Globus pallidus (tissue), 1 donor: ENCODE results near the gene PIR.
A peak's percentile ranks its signal among the peaks of the same experiment; 100 is the strongest.

Source experiments
- DNase-seq: peaks from one replicate; pipeline ENCODE4 v3.0.0-alpha.2; 2015; ENCODE audit warnings: low spot score

The PIR gene

DNA sequence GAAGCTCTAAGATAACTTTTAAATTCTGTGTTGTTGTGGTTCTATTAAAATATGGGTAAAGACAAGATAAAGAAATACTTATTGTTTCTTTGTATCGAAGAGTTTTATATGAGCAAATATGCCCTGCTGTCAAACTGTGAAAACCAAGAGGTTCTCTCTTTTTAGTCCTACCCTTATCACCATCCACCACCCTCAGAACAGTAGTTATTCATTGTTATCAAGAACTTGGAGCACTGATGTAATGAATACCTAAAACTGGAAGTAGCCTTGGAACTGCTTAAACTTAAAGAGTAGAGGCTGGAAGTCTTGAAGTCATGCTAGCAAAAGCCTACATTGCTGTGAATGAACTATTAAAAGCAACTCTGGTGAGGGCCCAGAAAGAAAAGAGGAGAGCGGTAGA, 9.2 kb downstream of the PIR start:
- DNase-seq: no peak

DNA sequence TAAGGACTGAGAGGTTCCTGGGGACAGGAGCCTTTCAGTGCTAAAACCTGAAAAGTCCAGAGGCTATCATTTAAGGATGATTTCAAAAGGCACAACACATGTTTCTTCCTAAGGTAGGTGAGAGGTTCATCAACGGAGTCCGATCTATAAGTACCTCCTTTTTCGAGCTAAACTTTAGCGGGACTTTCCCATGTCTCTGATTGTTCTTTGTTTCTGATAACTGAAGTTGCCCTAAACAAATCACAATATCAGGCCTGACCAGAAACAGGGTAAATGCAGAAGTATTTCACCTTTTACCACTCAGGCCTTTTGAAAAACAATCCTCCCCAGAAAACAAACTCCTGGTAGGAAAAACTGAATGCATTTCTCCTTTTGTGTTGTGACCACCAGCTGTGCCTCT, 17.6 kb downstream of the PIR start:
- DNase-seq: no peak

DNA sequence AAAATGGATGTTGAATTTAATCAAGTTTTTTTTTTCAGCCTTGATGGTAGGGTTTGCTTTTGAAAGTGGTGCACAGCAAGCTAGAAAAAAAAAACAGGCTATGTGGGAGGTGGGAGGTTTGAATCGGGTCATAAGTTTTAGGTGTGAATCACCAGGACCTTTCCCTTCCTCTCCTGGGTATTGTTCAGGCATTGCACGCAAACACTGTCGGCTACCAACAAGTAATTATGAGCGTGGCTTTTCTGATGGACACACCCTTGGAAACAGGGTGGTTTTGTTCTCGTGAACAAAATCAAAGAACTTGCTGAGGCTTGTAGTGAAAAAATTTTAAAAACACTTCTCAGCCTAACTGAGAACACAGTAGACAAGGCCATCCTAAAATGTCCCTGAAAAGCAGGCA, 18.1 kb downstream of the PIR start:
- DNase-seq: no peak

DNA sequence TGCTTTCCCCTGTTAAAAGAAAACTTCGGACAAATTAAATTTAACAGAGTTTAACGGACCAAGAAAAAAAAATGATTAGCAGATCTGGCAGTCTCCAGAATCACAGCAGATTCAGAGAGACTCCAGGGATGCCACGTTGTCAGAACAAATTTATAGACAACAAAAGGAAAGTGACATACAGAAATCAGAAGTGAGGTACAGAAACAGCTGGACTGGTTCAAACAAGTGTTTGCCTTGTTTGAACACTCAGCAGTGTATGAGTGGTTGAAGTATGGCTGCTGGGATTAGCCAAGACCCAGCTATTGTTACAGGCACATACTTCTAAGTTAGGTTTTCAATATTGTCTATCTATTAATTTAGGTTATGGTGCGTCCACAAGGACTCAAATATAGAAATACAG, 19.1 kb downstream of the PIR start:
- no peak for DNase-seq

DNA sequence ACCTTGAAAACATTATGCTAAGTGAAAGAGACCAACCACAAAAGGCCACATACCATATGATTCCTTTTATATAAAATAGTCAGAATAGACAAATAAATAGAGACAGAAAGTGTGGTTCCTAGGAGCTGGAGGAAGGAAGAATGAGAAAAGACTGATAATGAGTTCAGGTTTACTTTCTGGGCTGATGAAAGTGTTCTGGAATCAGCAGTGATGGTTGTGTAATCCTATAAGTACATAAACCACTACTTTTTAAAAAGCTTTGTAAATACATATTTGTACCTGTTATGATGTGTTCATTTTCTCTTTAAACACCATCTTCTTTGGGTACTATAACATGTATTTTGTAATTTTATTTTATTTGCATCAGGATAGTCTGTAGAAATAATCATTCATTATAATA, 20.6 kb downstream of the PIR start:
- no peak for DNase-seq

DNA sequence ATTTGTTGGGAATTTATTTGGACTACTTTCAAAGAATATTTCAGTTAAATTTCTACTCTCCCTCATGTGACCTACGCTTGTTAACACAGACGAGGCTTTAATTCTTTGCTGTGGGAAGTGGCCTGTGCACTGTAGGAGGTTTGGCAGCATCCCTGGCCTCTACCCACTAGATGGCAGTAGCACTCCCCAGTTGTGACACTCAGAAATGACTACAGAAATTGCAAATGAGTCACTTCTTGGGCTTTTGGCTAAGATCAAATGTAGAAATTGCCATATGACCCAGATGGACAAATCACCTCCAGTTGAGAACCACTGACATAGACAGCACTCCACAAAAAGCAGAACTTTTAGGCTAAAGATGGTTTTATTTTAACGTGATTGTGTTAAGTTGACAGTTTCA, 22.1 kb downstream of the PIR start:
- peak; percentile 58 for DNase-seq

DNA sequence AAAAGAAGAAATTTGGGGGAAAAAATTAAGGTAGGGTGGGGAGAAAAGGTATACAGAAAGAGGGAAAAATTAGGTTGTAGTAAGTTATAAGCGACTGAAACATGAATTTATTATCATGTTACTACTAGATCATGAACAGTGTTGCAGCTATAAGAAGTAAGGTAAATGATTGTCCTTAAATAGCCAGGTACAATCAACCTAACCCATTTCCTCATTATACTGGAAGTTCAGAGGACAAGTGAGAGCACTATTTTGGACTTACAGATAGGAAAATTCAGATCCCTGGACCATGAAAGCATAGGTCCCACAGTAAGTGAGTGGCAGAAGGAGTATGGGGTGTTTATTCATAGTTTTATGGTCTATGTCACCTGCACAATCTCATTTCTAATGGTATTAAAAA, 23.5 kb downstream of the PIR start:
- DNase-seq: no peak

DNA sequence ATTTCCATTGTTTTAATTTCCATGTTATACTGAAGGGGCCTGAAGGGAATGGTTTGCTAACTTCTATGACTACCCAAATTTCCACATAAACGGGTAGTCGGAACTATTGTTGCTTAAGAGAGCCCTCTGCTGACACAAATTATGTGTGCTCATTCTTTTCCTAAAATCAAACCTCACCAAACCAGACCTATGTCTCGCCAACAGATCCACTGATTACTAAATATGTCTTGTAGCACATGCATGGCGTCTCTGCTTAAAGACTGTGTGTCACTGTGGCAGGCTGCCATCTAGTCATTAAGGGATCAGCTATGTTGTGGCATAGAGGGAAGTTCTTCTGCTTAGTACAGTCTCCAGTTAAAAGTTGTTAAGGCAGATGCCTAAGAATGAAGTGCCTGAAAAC, 25.1 kb downstream of the PIR start:
- DNase-seq: peak; percentile 41

DNA sequence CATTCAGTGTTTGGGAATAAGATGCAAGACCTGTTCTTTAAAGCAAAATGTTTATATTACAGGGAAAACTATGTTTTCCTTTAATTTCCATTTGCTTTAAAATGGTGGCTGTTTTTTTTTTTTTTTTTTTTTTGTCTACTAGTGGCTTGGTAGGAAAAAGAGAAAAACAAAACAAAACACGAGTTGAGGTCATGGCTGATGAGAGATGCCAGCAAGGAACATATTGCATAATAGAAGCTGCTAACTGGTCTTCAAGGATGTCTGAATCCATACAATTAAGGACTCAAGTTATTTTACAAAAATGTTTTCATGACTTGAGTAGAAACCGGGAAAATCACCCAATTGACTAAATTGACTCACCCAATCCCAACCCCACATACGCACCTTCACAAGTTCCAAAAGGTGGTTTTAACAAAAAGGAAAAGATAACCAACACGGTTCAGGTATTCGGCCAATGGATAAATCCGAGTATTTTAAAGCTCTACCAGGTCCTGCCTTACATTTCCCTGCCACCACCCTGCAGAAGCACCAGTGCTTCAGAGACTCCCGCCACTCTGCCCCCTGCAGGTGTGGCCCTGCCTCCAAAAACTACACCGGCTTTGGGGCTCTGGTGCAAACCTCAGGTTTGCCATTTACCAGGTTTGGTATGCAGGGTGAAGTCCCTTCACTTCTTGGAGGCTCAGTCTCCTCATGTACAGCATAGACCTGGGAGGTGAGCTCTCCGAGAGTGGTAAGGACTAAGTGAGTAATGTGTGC, 27.1 kb downstream of the PIR start:
- DNase-seq: no peak

DNA sequence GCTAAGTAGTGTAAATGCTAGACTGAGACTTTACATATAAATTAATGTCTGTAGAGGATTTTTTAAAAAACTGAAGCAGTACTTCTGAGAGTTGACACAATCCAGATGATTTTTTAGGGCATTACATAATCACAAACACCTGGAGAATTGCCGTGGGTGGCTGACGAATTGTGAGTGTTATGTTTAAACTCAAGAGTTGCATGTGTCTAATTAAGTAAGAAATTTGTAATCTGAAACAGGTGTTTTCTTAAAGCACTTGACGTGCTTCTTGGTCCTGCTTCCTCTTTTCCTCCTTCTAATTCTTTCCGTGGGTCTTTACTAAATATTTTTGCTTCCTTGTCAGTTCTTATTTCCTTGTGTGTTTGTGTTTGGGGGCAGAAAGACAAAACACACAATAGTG, 27.8 kb downstream of the PIR start:
- DNase-seq: no peak

DNA sequence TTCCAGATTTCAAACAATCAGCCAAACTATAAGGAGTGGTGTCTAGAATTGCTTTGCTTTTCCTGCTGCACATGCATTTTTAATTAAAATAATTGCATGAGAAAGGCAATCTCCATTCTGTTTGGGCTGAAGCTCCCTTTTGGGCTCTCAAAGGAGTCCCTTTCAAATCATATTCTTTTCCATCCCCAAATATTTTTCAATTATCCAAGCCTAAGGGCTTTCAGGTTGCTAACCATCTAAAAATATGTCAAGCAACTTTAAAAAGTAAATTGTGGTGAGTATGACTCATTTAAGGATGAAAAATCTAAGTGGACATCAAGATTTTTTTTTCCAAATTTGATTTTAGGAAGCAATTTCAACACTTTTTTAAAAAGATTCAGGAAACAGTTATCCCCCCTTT, 28.4 kb downstream of the PIR start:
- DNase-seq: no peak

DNA sequence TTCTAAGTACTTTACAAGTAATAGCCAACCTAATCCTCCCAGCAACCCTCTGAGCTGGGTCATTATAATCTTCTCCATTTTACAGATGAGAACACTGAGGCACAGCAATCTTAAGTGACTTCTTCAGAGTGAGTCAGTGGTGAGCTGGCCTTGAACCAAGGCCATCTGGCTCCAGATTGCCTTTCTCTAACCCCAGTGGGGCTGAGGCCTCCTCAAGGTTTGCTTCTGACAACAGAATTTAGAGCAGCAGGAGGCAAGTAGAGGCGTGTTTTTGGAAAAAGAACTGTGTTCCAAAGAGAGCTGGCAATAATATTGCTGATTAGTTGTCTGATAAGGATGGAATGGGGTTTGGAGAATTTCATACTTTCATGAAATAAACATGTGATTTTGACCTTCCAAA, 41.2 kb downstream of the PIR start:
- no peak for DNase-seq

DNA sequence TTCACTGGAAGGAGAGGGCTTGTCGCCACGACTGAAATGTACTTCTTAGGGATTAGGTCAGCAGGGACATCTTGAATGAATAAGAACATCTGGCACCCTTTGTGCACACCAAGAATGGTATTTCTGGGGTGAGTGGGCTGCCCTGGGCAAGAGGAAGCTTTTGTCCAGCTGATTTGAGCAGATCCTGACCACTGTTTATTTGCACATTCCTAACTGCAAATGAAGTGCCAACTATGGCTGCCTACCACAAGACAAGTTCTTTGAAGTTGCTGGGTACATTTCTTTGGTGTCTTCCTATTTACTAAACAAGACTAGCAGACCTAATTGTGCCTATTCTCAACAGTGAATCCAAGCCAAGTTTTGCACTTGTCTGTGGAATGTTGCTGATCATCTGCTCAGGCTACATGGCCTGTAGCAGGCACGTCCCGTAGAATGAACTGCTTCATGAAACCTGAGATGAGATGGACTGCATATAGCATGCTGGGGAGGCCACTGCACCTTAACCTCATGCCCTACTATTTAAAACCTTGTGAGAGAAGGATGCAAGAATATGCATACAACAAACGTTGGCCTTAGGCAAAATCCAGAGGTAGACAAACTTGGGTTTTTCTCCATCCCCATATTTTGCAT, 45.0 kb downstream of the PIR start:
- DNase-seq: no peak

DNA sequence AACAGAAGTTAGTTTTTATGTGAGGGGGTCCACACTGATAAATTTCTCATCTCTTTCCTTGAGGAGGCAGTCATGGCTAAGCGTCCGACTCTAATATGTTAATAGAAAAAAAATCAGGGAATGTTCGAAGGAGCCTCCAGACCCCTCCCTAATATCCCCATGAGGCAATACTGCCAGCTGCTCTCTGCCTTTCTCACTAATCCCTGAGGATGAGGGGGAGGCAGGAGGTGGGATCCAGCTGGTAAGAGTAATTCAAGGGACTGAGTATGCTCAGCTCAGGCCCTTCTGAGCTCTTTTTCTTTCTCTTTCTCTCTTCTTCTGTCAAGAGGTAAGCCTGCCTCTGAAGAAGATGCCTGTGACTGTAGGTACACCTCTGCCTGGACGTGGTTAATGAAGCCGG, 51.7 kb downstream of the PIR start:
- no peak for DNase-seq

DNA sequence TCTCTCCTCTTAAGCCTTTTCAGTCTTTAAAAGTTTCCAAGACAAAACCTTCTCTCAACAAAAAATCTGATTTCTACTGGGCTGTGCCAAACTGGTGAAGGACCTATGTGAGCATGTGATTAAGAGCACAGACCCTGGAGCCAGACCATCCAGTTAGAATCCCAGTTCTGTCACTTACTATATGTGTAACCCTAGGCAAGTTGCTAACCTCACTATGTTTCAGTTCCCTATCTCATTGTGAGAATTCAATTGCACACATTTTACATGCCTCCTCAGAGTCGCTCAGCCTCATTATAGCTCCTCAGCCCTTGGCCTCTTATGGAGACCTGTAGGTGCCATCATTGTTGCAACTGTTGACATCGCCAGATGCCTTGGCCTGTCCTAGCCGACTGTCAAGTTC, 54.8 kb downstream of the PIR start:
- no peak for DNase-seq

DNA sequence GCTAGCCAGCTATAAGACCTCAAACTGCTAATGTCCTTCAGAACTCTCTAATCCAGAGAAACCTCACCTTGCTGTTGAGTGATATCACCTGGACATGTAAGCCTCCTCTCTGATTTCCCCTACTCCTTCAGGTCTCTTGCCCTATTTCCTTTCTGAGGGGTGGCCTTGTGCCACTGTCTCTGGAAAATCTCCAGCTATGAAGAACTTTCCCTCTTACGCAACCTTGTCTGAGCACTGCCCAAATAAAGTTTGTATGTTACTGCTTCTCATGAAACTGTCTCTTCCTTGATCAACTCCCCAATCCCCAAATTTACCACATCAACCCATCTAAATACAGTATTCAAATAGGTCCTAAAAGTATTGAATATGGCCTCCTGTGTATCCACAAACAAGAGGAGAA, 55.4 kb downstream of the PIR start:
- DNase-seq: no peak

DNA sequence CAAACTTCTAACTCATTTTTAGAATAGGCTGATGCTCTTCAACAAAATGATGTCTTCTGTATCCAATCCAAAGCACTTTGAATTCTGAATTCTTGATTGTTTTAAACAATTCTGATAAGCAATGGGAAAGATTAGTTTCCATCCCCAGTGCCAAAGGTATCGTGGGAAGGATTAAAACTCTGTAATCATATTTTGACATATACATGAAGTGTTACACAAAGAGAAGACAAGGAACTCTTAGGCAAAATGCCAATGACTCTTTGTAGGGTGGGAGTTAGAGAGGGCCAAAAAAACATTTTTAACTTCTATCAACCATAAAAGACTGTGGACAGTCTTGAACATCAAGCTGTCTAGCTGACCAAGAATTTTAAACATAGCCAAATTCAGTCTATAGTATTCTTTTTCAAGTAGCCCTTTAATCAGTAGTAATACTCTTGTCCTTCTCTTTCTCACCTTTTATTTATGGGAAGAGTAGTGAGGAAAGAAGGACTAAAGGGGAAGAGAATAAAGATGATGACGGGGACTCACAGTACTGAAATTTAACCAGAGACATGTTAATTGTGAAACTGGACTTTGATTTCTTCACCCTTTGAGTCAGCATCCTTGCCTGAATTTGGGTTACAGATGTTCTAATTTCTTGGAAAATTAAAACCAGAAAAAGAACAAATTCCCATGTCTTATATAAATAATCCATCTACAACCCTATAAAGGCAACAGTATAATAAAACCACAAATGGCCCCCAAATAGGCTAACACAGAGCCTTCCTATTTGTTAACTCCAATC, 57.1 kb downstream of the PIR start:
- no peak for DNase-seq

DNA sequence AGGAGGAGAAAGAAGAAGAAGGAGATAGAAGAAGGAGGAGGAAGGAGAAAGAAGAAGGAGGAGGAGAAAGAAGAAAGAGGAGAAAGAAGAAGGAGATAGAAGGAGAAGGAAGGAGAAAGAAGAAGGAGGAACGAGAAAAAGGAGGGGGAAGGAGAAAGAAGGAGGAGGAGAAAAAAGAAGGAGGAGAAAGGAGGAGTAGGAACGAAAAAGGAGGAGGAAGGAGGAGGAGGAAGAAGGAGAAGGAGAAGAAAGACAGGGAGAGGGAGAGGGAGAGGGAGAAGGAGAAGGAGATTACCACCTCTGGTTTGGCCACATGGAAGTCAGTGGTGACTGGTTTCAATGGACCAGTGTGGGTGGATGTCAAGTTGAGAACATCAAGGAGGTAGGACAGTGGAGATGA, 58.9 kb downstream of the PIR start:
- no peak for DNase-seq

DNA sequence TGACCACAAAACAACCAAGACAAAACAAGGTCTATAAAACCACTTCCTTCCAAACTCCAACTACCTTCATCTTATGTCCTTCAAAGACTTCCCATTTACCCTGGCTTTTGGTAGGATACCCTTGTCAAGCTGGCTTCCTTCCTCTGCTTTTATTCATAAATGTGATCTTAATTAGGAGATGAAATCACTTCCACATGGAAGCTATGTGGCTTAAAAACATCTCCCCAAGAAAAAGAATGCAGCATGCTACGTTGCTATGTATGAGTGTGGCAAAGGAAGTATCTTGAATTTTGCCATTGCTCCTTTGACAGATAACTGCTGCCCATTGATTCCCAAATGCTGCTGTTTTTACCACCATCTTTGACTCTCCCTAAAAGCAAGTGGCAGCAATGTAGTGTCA, 62.5 kb downstream of the PIR start:
- DNase-seq: no peak

DNA sequence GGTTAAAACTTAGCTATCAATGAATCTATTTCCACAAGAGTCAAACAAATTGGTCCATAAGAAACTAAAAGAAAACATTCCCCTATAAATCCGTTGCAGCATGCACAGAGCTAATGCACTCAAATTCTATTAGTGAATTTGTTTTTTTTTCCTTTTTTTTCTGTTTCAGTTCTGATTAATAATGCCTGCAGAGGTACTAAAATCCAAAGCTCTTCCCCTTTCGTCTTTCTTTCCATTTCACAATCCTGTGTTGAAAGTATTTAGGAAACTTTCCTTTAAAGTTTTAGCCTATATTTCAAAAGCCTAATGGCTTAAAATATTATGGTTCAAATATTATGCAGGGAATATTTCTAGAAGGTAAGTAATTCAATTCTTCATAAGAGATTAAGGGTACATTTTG, 63.1 kb downstream of the PIR start:
- DNase-seq: no peak

DNA sequence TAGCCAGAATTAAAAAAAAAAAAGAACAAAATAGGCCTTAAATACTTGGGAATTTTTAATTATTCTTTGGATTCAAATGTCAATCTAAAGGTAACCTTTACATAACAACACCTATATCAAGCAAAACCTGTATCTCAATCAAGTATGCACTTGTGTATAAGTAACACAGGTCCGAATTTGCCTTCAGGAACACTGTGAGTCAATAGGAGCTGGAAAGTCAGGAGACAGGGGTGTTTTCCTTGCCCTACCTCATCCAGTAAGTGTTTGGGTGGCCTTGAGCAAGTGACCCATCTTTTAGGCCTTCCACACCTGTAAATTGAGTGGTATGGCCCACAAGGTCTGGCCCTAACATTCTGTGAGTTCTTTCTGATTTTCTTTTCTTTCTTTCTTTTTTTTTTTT, 68.1 kb downstream of the PIR start:
- no peak for DNase-seq

DNA sequence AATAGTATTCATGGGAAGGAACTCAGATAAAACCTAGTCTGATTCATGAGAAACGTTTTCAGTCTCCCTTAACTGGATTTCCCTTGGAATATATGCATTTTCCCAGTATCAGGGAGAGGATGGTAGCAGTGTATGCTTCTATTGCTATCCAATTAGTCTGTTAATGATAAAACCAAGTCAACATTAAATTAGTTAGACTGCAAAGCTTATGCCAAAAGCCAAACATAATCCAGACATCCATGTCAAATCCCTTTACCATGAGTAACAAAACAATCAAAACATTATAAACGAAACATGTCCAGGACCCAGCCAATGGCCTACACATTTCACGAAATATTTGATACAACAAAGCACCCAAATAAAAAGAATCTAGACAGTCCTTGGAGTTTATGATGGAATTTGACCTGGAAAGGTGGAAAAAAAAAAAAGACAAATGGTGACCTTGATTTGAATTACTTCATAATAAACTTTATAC, 74.4 kb downstream of the PIR start:
- DNase-seq: no peak

DNA sequence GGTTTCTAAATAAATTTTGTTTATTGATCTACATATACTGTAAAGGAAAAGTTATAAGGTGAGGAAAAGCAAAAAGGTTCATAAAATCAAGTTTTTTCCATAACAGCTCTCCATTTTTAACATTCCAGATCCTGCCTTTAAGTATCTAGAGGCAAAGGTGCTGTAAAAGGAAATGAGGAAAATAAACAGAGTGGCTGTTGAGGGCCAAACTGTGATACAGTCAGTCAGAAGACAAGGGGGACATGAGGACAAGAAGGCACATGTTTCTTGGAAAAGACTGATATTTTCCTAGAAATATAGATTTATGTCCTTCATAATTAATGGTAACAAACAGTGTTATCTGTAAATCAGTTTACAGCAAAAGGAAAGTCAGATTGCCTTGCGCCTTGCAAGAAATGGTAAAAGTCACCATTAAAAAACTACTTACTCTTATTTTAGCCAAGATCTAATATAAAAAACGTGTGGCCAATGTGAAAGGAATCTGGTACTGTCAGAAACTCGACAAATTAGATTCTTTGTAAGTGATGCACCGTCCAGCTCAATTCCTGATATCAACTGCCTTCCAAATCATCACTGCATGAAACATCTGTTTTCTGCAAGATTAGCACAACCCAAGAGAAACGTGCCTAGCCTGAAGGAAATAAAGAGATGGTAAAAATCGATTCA, 75.0 kb downstream of the PIR start:
- no peak for DNase-seq
